ENCODE data around the gene INPP5D.
A peak's percentile ranks its signal among the peaks of the same experiment; 100 is the strongest.
"Not testable (repeated sequence)": the region's sequence is repeated elsewhere in the genome, so short reads cannot be mapped to it uniquely, and the experiment has no call there.

The INPP5D gene

GRCh38 chr2:233099820-233100191 lies 39.7 kb downstream of the INPP5D start:
- H3K4ac ChIP-seq (ENCODE audit: low read length); H3K23ac ChIP-seq (ENCODE audit: low read depth, low read length, poor library complexity); H4K8ac ChIP-seq (ENCODE audit: low read depth, low read length); H3K9ac ChIP-seq (ENCODE audit: low read depth, low read length, poor library complexity); H3K4me3 ChIP-seq (ENCODE audit: low read length in 2 of 2); DNase-seq (ENCODE audit: low spot score); H2AK5ac ChIP-seq (ENCODE audit: low read depth, low read length); H2BK5ac ChIP-seq (ENCODE audit: low read length); H3K18ac ChIP-seq (ENCODE audit: low read length); H2BK12ac ChIP-seq (ENCODE audit: low read length); H4K91ac ChIP-seq (ENCODE audit: low read depth, low read length, poor library complexity); H3K27me3 ChIP-seq (ENCODE audit: control insufficient read depth in 3 of 3, insufficient read depth in 3 of 3, low read depth in 1 of 3, low read length in 3 of 3); H3K4me2 ChIP-seq (ENCODE audit: insufficient read depth, low read length, poor library complexity, severe bottlenecking); H3K4me1 ChIP-seq (ENCODE audit: control insufficient read depth in 2 of 2, insufficient read depth in 1 of 2, low read depth in 1 of 2, low read length in 2 of 2); H2BK120ac ChIP-seq (ENCODE audit: low read depth, low read length); H3K14ac ChIP-seq (ENCODE audit: low read length); H3K9me3 ChIP-seq (replicated peaks in 1 of 2; ENCODE audit: control insufficient read depth in 2 of 2, insufficient read depth in 1 of 2, low read depth in 1 of 2, low read length in 2 of 2); H3K79me1 ChIP-seq (ENCODE audit: low read depth, low read length); H3K27ac ChIP-seq (replicated peaks; ENCODE audit: low read length); H2BK15ac ChIP-seq (ENCODE audit: low read length); H2AFZ ChIP-seq (ENCODE audit: low read length); H3K36me3 ChIP-seq (replicated peaks in 1 of 2; ENCODE audit: control insufficient read depth in 2 of 2, insufficient read depth in 2 of 2, low read length in 2 of 2): not testable (repeated sequence)
- WGBS, 2 donors (ENCODE audit: extremely low coverage in 2 of 2, insufficient read length in 2 of 2, insufficient replicate concordance in 1 of 2), result no CpG with 5 or more reads among the region's 7 CpGs

DNA sequence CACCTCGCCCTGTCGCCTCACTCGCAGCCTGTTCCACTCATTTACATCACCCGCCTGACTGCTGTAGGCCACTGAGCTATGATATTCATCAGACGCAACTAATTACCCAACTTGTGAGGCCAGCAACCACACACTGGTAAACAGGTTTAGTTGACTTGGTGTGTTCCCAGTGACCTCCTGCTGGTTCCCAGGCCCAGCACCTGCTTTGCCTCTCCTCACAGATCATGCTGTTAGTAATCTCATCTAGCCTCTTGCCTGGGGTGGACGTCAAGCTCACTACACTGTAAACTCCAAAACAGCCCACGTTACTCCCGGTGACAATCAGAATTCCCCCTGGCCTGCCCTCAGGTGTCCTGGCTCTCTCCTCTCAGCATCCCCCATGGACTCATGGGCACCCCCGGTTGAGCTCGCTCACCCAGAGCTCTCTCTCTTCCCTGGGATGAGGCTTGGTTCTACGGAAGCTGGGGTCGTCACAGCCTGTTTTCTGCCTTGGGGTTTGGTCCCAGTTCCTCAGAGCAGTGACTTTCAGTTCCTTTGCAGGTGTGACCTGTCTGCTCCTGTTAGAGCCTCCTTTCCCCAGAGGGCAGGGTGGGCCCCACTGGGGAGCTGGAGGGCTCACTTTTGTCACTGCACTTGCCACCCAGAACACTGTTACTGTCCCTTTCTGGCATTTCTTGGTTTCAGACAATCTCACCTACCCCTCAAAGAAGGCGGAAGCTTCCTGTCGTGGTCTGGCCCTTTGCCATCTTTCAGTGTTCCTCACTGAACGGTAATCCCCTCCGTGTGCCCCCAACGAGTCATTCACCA lies 40.3 kb downstream of the INPP5D start:
- WGBS, 2 donors (ENCODE audit: extremely low coverage in 2 of 2, insufficient read length in 2 of 2, insufficient replicate concordance in 1 of 2), result no CpG with 5 or more reads among the region's 17 CpGs
- no peak overlapping the region for H3K4me2 ChIP-seq (ENCODE audit: insufficient read depth, low read length, poor library complexity, severe bottlenecking)

DNA sequence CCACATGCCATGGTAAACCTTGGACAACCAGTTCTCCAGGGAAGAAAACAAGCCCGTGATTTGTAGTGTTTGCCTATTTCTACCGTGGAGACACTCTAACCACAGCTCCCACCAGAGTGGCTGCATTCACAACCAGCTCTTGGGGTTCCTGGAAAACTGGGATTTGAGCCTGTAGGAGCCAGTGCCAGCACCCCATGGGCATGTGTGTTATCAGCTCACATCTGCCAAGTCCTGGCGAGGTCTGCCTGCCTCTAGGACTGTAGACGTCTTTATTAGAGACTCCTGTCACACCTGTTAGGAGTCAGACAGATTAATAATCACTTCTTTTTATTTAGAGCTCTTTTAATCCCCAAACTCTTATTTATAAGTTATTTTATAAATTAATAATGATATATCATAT lies 41.0 kb downstream of the INPP5D start:
- Histone ChIP-seq H3K4me3 (ENCODE audit: low read length in 2 of 2) (no peak overlapping the region), H3K14ac (ENCODE audit: low read length) (no peak overlapping the region), H2AK5ac (ENCODE audit: low read depth, low read length) (no peak overlapping the region), H3K9me3 (replicated peaks in 1 of 2; ENCODE audit: control insufficient read depth in 2 of 2, insufficient read depth in 1 of 2, low read depth in 1 of 2, low read length in 2 of 2) (no peaks in the 10 kb centered on the region), H3K18ac (ENCODE audit: low read length) (peak overlapping the region; percentile 12), H3K36me3 (replicated peaks in 1 of 2; ENCODE audit: control insufficient read depth in 2 of 2, insufficient read depth in 2 of 2, low read length in 2 of 2) (no peaks in the 10 kb centered on the region), H2BK15ac (ENCODE audit: low read length) (no peak overlapping the region), H3K4ac (ENCODE audit: low read length) (no peak overlapping the region), H3K9ac (ENCODE audit: low read depth, low read length, poor library complexity) (no peak overlapping the region), H3K27me3 (ENCODE audit: control insufficient read depth in 3 of 3, insufficient read depth in 3 of 3, low read depth in 1 of 3, low read length in 3 of 3) (no peaks in the 10 kb centered on the region), H2AFZ (ENCODE audit: low read length) (no peak overlapping the region), H3K4me2 (ENCODE audit: insufficient read depth, low read length, poor library complexity, severe bottlenecking) (no peak overlapping the region), H2BK12ac (ENCODE audit: low read length) (no peak overlapping the region), H3K23ac (ENCODE audit: low read depth, low read length, poor library complexity) (no peak overlapping the region), H3K4me1 (ENCODE audit: control insufficient read depth in 2 of 2, insufficient read depth in 1 of 2, low read depth in 1 of 2, low read length in 2 of 2) (no peaks in the 10 kb centered on the region), H3K79me1 (ENCODE audit: low read depth, low read length) (no peaks in the 10 kb centered on the region), H4K91ac (ENCODE audit: low read depth, low read length, poor library complexity) (no peak overlapping the region), H3K27ac (replicated peaks; ENCODE audit: low read length) (no peak overlapping the region), H2BK120ac (ENCODE audit: low read depth, low read length) (no peak overlapping the region), H4K8ac (ENCODE audit: low read depth, low read length) (no peak overlapping the region), H2BK5ac (ENCODE audit: low read length) (no peak overlapping the region)
- DNase-seq (ENCODE audit: low spot score), result no peak
- WGBS, 2 donors (ENCODE audit: extremely low coverage in 2 of 2, insufficient read length in 2 of 2, insufficient replicate concordance in 1 of 2), result no CpG with 5 or more reads among the region's 4 CpGs

More for the DNA sequence above, 40.3 kb downstream of the INPP5D start:
- DNase-seq (ENCODE audit: low spot score), result no peak
- no peak overlapping the region for H3K4ac ChIP-seq (ENCODE audit: low read length)
- H2AFZ ChIP-seq (ENCODE audit: low read length), result no peak overlapping the region
- no peaks in the 10 kb centered on the region for H3K4me1 ChIP-seq (ENCODE audit: control insufficient read depth in 2 of 2, insufficient read depth in 1 of 2, low read depth in 1 of 2, low read length in 2 of 2)
- no peak overlapping the region for H2BK15ac ChIP-seq (ENCODE audit: low read length)
- no peak overlapping the region for H2BK12ac ChIP-seq (ENCODE audit: low read length)
- no peak overlapping the region for H2AK5ac ChIP-seq (ENCODE audit: low read depth, low read length)
- no peak overlapping the region for H3K18ac ChIP-seq (ENCODE audit: low read length)
- no peaks in the 10 kb centered on the region for H3K79me1 ChIP-seq (ENCODE audit: low read depth, low read length)
- no peak overlapping the region for H3K27ac ChIP-seq (replicated peaks; ENCODE audit: low read length)
- no peaks in the 10 kb centered on the region for H3K36me3 ChIP-seq (replicated peaks in 1 of 2; ENCODE audit: control insufficient read depth in 2 of 2, insufficient read depth in 2 of 2, low read length in 2 of 2)
- no peaks in the 10 kb centered on the region for H3K27me3 ChIP-seq (ENCODE audit: control insufficient read depth in 3 of 3, insufficient read depth in 3 of 3, low read depth in 1 of 3, low read length in 3 of 3)
- H4K91ac ChIP-seq (ENCODE audit: low read depth, low read length, poor library complexity), result no peak overlapping the region
- H2BK5ac ChIP-seq (ENCODE audit: low read length), result no peak overlapping the region
- no peaks in the 10 kb centered on the region for H3K9me3 ChIP-seq (replicated peaks in 1 of 2; ENCODE audit: control insufficient read depth in 2 of 2, insufficient read depth in 1 of 2, low read depth in 1 of 2, low read length in 2 of 2)
- H3K23ac ChIP-seq (ENCODE audit: low read depth, low read length, poor library complexity), result no peak overlapping the region
- no peak overlapping the region for H2BK120ac ChIP-seq (ENCODE audit: low read depth, low read length)
- H4K8ac ChIP-seq (ENCODE audit: low read depth, low read length), result no peak overlapping the region
- H3K14ac ChIP-seq (ENCODE audit: low read length), result no peak overlapping the region
- H3K9ac ChIP-seq (ENCODE audit: low read depth, low read length, poor library complexity), result no peak overlapping the region
- H3K4me3 ChIP-seq (ENCODE audit: low read length in 2 of 2), result no peak overlapping the region

- Histone ChIP-seq H3K14ac (ENCODE audit: low read length) (no peak overlapping the region), H2BK15ac (ENCODE audit: low read length) (no peak overlapping the region), H2AK5ac (ENCODE audit: low read depth, low read length) (no peak overlapping the region), H3K4me2 (ENCODE audit: insufficient read depth, low read length, poor library complexity, severe bottlenecking) (no peak overlapping the region), H3K9ac (ENCODE audit: low read depth, low read length, poor library complexity) (no peak overlapping the region), H4K91ac (ENCODE audit: low read depth, low read length, poor library complexity) (no peak overlapping the region), H2AFZ (ENCODE audit: low read length) (no peak overlapping the region), H3K36me3 (replicated peaks in 1 of 2; ENCODE audit: control insufficient read depth in 2 of 2, insufficient read depth in 2 of 2, low read length in 2 of 2) (no peaks in the 10 kb centered on the region), H3K18ac (ENCODE audit: low read length) (no peak overlapping the region), H3K4me1 (ENCODE audit: control insufficient read depth in 2 of 2, insufficient read depth in 1 of 2, low read depth in 1 of 2, low read length in 2 of 2) (no peaks in the 10 kb centered on the region), H3K4ac (ENCODE audit: low read length) (no peak overlapping the region), H3K27me3 (ENCODE audit: control insufficient read depth in 3 of 3, insufficient read depth in 3 of 3, low read depth in 1 of 3, low read length in 3 of 3) (no peaks in the 10 kb centered on the region), H3K4me3 (ENCODE audit: low read length in 2 of 2) (no peak overlapping the region), H4K8ac (ENCODE audit: low read depth, low read length) (no peak overlapping the region), H2BK12ac (ENCODE audit: low read length) (no peak overlapping the region), H3K9me3 (replicated peaks in 1 of 2; ENCODE audit: control insufficient read depth in 2 of 2, insufficient read depth in 1 of 2, low read depth in 1 of 2, low read length in 2 of 2) (no peaks in the 10 kb centered on the region), H2BK5ac (ENCODE audit: low read length) (no peak overlapping the region), H3K27ac (replicated peaks; ENCODE audit: low read length) (no peak overlapping the region), H3K23ac (ENCODE audit: low read depth, low read length, poor library complexity) (no peak overlapping the region), H2BK120ac (ENCODE audit: low read depth, low read length) (no peak overlapping the region), H3K79me1 (ENCODE audit: low read depth, low read length) (no peaks in the 10 kb centered on the region)
- DNase-seq (ENCODE audit: low spot score), result no peak
- no CpG with 5 or more reads among the region's 8 CpGs for WGBS, 2 donors (ENCODE audit: extremely low coverage in 2 of 2, insufficient read length in 2 of 2, insufficient replicate concordance in 1 of 2)
Observed at GRCh38 chr2:233101816-233102215, 41.7 kb downstream of the INPP5D start.

All from neuronal stem cell (in vitro differentiated cells).